Retina (tissue), 1 donor: ENCODE data around the gene STARD10.
"Not testable (repeated sequence)": the region's sequence is repeated elsewhere in the genome, so short reads cannot be mapped to it uniquely, and the experiment has no call there.

Experiments
- DNase-seq: peaks from one replicate; pipeline ENCODE4 v3.0.0-alpha.2; 2016

STARD10 gene

GRCh38 chr11:72807792-72808191 lies 13.9 kb upstream of the STARD10 start:
- no peak for DNase-seq

GRCh38 chr11:72807021-72807693 lies 13.3 kb upstream of the STARD10 start:
- DNase-seq = no peak

- DNase-seq = not testable (repeated sequence)
Measured at GRCh38 chr11:72806378-72806777, 12.5 kb upstream of the STARD10 start.

- DNase-seq = no peak
Measured at GRCh38 chr11:72805216-72805615, 11.4 kb upstream of the STARD10 start.

- DNase-seq = no peak
Measured at GRCh38 chr11:72802822-72803221, 9.0 kb upstream of the STARD10 start.

GRCh38 chr11:72799441-72799840 lies 5.6 kb upstream of the STARD10 start:
- DNase-seq = no peak

GRCh38 chr11:72798361-72798760 lies 4.5 kb upstream of the STARD10 start:
- no peak for DNase-seq

GRCh38 chr11:72793076-72793424 lies 797 bp downstream of the STARD10 start:
- no peak for DNase-seq

GRCh38 chr11:72792437-72793021 lies 1.3 kb downstream of the STARD10 start:
- no peak for DNase-seq

- DNase-seq = not testable (repeated sequence)
Measured at GRCh38 chr11:72791228-72791627, 2.6 kb downstream of the STARD10 start.

- DNase-seq = no peak
Measured at GRCh38 chr11:72789493-72790131, 4.2 kb downstream of the STARD10 start.

- DNase-seq = no peak
Measured at GRCh38 chr11:72788241-72788640, 5.6 kb downstream of the STARD10 start.

GRCh38 chr11:72787216-72788104 lies 6.4 kb downstream of the STARD10 start:
- peak; percentile 57 for DNase-seq

- DNase-seq = no peak
Measured at GRCh38 chr11:72786305-72787215, 7.3 kb downstream of the STARD10 start.

- DNase-seq = no peak
Measured at GRCh38 chr11:72784662-72785061, 9.2 kb downstream of the STARD10 start.

GRCh38 chr11:72783144-72783905 lies 10.5 kb downstream of the STARD10 start:
- DNase-seq = no peak

- peak; percentile 47 for DNase-seq
Measured at GRCh38 chr11:72782081-72782920, 11.5 kb downstream of the STARD10 start.

GRCh38 chr11:72781313-72782080 lies 12.3 kb downstream of the STARD10 start:
- DNase-seq = no peak

- DNase-seq = no peak
Measured at GRCh38 chr11:72781063-72781312, 12.9 kb downstream of the STARD10 start.
